MCF 10A (cell line): Measurements from ENCODE around the gene NAA10. TPM values are rescaled to one million over a fixed set of nuclear protein-coding genes. Genes with fewer than 3 reads are reported as not detected.

Source experiments
- BruUV-seq: library from RNA; stranded (reverse); fragments of 400-500 nt; replicated peaks from 2 replicates; lab custom pipeline; 2021; lab: Mats Ljungman, UMichigan
- CTCF ChIA-PET: fragments of 300-600 bp; sonication (Branson Sonifier 250); formaldehyde crosslinking; extraction: SDS; loops from one replicate; lab custom pipeline; 2021; ENCODE audit warnings: antibody characterized with exemption, inconsistent platforms; lab: Yijun Ruan, JAX
- POLR2A ChIA-PET: fragments of 300-600, 350-650 bp; sonication (Branson Sonifier 250); formaldehyde crosslinking; extraction: SDS; loops from one replicate; lab custom pipeline; 2020; ENCODE audit warnings: antibody characterized with exemption, inconsistent platforms; lab: Yijun Ruan, JAX
- DNase-seq: peaks from one replicate; pipeline ENCODE4 v3.0.0-alpha.2; 2018; ENCODE audit not compliant: unreplicated experiment
- H3K27ac Mint-ChIP-seq: one replicate; pipeline ENCODE4 v1.8.0; 2022; ENCODE audit warnings: mild to moderate bottlenecking, low read depth, mixed read lengths; ENCODE audit not compliant: unreplicated experiment
- H3K27me3 Mint-ChIP-seq: one replicate; pipeline ENCODE4 v1.8.0; 2022; ENCODE audit warnings: mixed read lengths; ENCODE audit not compliant: insufficient read depth, unreplicated experiment
- H3K36me3 Mint-ChIP-seq: one replicate; pipeline ENCODE4 v1.8.0; 2022; ENCODE audit warnings: mild to moderate bottlenecking, moderate library complexity, mixed read lengths; ENCODE audit not compliant: insufficient read depth, unreplicated experiment
- H3K4me1 Mint-ChIP-seq: one replicate; pipeline ENCODE4 v1.8.0; 2022; ENCODE audit warnings: mixed read lengths; ENCODE audit not compliant: insufficient read depth, unreplicated experiment
- H3K4me3 Mint-ChIP-seq: one replicate; pipeline ENCODE4 v1.8.0; 2022; ENCODE audit warnings: mild to moderate bottlenecking, moderate library complexity, mixed read lengths; ENCODE audit not compliant: unreplicated experiment
- H3K9me3 Mint-ChIP-seq: one replicate; pipeline ENCODE4 v1.8.0; 2022; ENCODE audit warnings: mixed read lengths; ENCODE audit not compliant: unreplicated experiment
- CTCF ChIP-seq: fragments of 200-600 bp; IDR thresholded peaks from one replicate; pipeline ENCODE4 v1.8.0; 2022; ENCODE audit warnings: antibody characterized with exemption, mild to moderate bottlenecking; ENCODE audit not compliant: unreplicated experiment
- intact Hi-C: fragments of 100-400 bp; cut with micrococcal nuclease; formaldehyde crosslinking; loops from 2 replicates; pipeline ENCODE4 v1.14.1; 2022
- total RNA-seq: library from RNA; stranded (reverse); gene quantifications from 2 replicates; pipeline ENCODE4 v1.2.3, GENCODE V29; 2022

NAA10 gene
- total RNA-seq, 1 experiment from 2014 or later: 166 TPM

GRCh38 chrX:153913211-153913610 lies 21.6 kb downstream of the NAA10 start:
- Mint-ChIP-seq H3K9me3 (no peaks in the 10 kb centered on the region), H3K4me3 (no peak overlapping the region), H3K36me3 (no peaks in the 10 kb centered on the region), H3K27me3 (peaks cover 39% of the 10 kb centered on the region), H3K4me1 (peaks cover 8% of the 10 kb centered on the region), H3K27ac (no peak overlapping the region)
- intact Hi-C loops: no loop called here
- CTCF ChIA-PET: interaction anchor here (0.9 to 5.0 kb wide), 2 partner anchors 9 to 150 kb away, joined by 3 to 31 read pairs; no protein-coding TSS in a partner anchor
- no TSS peak for BruUV-seq
- POLR2A ChIA-PET: no interaction called here
- no peak for TF ChIP-seq CTCF
- no peak for DNase-seq

- Mint-ChIP-seq H3K27ac (no peak overlapping the region), H3K4me1 (no peaks in the 10 kb centered on the region), H3K27me3 (peaks cover 28% of the 10 kb centered on the region), H3K9me3 (no peaks in the 10 kb centered on the region), H3K36me3 (no peaks in the 10 kb centered on the region), H3K4me3 (no peak overlapping the region)
- no peak for DNase-seq
- no peak for TF ChIP-seq CTCF
- intact Hi-C loops: no loop called here
- ChIA-PET POLR2A (interaction anchor here (0.5 kb wide), 1 partner anchor 210 kb away, joined by 3 read pairs; no protein-coding TSS in a partner anchor), CTCF (interaction anchor here (0.9 to 5.0 kb wide), 2 partner anchors 10 to 13 kb away, joined by 3 to 31 read pairs; no protein-coding TSS in a partner anchor)
- BruUV-seq: no TSS peak
These were observed 23.0 kb downstream of the NAA10 start for GRCh38 chrX:153911798-153912197.

- POLR2A ChIA-PET: interaction anchor here (0.6 to 1.0 kb wide), 2 partner anchors 12 to 35 kb away, joined by 3 read pairs; no protein-coding TSS in a partner anchor
- Mint-ChIP-seq H3K27ac (no peak overlapping the region), H3K4me1 (no peaks in the 10 kb centered on the region), H3K36me3 (no peaks in the 10 kb centered on the region), H3K9me3 (no peaks in the 10 kb centered on the region), H3K27me3 (peaks cover 14% of the 10 kb centered on the region), H3K4me3 (no peak overlapping the region)
- intact Hi-C loops: no loop called here
- CTCF ChIA-PET: interaction anchor here (0.6 to 5.0 kb wide), 4 partner anchors 12 to 249 kb away, joined by 4 to 31 read pairs (median 4); no protein-coding TSS in a partner anchor
- TF ChIP-seq CTCF: no peak
- no peak for DNase-seq
- BruUV-seq: no TSS peak
These were observed 24.4 kb downstream of the NAA10 start for GRCh38 chrX:153910446-153910845.

- no peak overlapping the region for H3K27ac Mint-ChIP-seq
- H3K9me3 Mint-ChIP-seq: no peaks in the 10 kb centered on the region
- BruUV-seq: no TSS peak
- H3K4me3 Mint-ChIP-seq: no peak overlapping the region
- peaks cover 14% of the 10 kb centered on the region for H3K27me3 Mint-ChIP-seq
- ChIA-PET POLR2A (interaction anchor here (0.6 kb wide), 1 partner anchor 36 kb away, joined by 3 read pairs; no protein-coding TSS in a partner anchor), CTCF (interaction anchor here (1.0 to 5.0 kb wide), 3 partner anchors 12 to 86 kb away, joined by 4 to 31 read pairs (median 4); no protein-coding TSS in a partner anchor)
- intact Hi-C loops: no loop called here
- no peaks in the 10 kb centered on the region for H3K4me1 Mint-ChIP-seq
- TF ChIP-seq CTCF: no peak
- DNase-seq: no peak
- H3K36me3 Mint-ChIP-seq: no peaks in the 10 kb centered on the region
These were observed 24.9 kb downstream of the NAA10 start for GRCh38 chrX:153909980-153910360.
